HepG2 (cell line): ENCODE measurements around the gene DNAL4. TPM values are rescaled to one million over a fixed set of nuclear protein-coding genes. Genes with fewer than 3 reads are reported as not detected.

Experiments used
- ATAD3A ChIP-seq: sonication (generic); formaldehyde crosslinking; IDR thresholded peaks from 2 replicates; pipeline ENCODE4 v1.4.0; 2020; ENCODE audit warnings: missing genetic modification reagents
- BCL3 ChIP-seq: sonication (generic); formaldehyde crosslinking; IDR thresholded peaks from 2 replicates; pipeline ENCODE4 v1.5.1; 2020; ENCODE audit warnings: mild to moderate bottlenecking, missing genetic modification reagents, moderate library complexity
- BORCS8-MEF2B ChIP-seq: sonication (generic); formaldehyde crosslinking; IDR thresholded peaks from 2 replicates; pipeline ENCODE4 v1.8.0; 2022; ENCODE audit warnings: mild to moderate bottlenecking, missing genetic modification reagents
- BRCA1 ChIP-seq: sonication (generic); formaldehyde crosslinking; IDR thresholded peaks from 2 replicates; pipeline ENCODE4 v1.4.0; 2020; ENCODE audit warnings: missing genetic modification reagents
- DMAP1 ChIP-seq: IDR thresholded peaks from 2 replicates; pipeline ENCODE4 v1.6.1; 2016
- ESRRA ChIP-seq: sonication (generic); formaldehyde crosslinking; IDR thresholded peaks from 2 replicates; pipeline ENCODE4 v1.5.1; 2020; ENCODE audit warnings: mild to moderate bottlenecking, low read depth, missing genetic modification reagents
- IRX3 ChIP-seq: sonication (generic); formaldehyde crosslinking; IDR thresholded peaks from 2 replicates; pipeline ENCODE4 v1.8.1; 2023; ENCODE audit warnings: mild to moderate bottlenecking, low read depth, missing genetic modification reagents, borderline replicate concordance
- KDM6A ChIP-seq: IDR thresholded peaks from 2 replicates; pipeline ENCODE4 v1.6.1; 2016; ENCODE audit warnings: low read depth
- NFIB ChIP-seq: sonication (generic); formaldehyde crosslinking; IDR thresholded peaks from 2 replicates; pipeline ENCODE4 v1.9.0; 2021; ENCODE audit warnings: missing genetic modification reagents, mild to moderate bottlenecking, borderline replicate concordance
- RCOR2 ChIP-seq: IDR thresholded peaks from 2 replicates; pipeline ENCODE4 v1.6.1; 2016; ENCODE audit warnings: missing biosample characterization, missing genetic modification reagents
- RNF2 ChIP-seq: fragments of 450-650 bp; conservative IDR thresholded peaks from 2 replicates; pipeline ENCODE4 v1.6.1; 2016; ENCODE audit warnings: low read depth
- ZBTB1 ChIP-seq: sonication (generic); formaldehyde crosslinking; IDR thresholded peaks from 2 replicates; pipeline ENCODE4 v1.4.0; 2020; ENCODE audit warnings: missing genetic modification reagents, borderline replicate concordance
- ZFP36L2 ChIP-seq: sonication (generic); formaldehyde crosslinking; IDR thresholded peaks from 2 replicates; pipeline ENCODE4 v1.4.0; 2020; ENCODE audit warnings: missing genetic modification reagents
- ZNF460 ChIP-seq: sonication (generic); formaldehyde crosslinking; IDR thresholded peaks from 2 replicates; pipeline ENCODE4 v1.5.1; 2020; ENCODE audit warnings: missing genetic modification reagents, mild to moderate bottlenecking, borderline replicate concordance
- ZNF614 ChIP-seq: IDR thresholded peaks from 2 replicates; pipeline ENCODE4 v1.6.1; 2018; ENCODE audit warnings: missing biosample characterization, missing genetic modification reagents, inconsistent platforms, borderline replicate concordance
- ZNF691 ChIP-seq: sonication (generic); formaldehyde crosslinking; IDR thresholded peaks from 2 replicates; pipeline ENCODE4 v1.4.0; 2020; ENCODE audit warnings: missing genetic modification reagents, low read depth, mild to moderate bottlenecking, borderline replicate concordance
- ZNF784 ChIP-seq: sonication (generic); formaldehyde crosslinking; IDR thresholded peaks from 2 replicates; pipeline ENCODE4 v1.5.1; 2020; ENCODE audit warnings: missing genetic modification reagents, mild to moderate bottlenecking, borderline replicate concordance
- ZNF878 ChIP-seq: sonication (generic); formaldehyde crosslinking; IDR thresholded peaks from 2 replicates; pipeline ENCODE4 v1.8.1; 2023; ENCODE audit warnings: mild to moderate bottlenecking, missing genetic modification reagents, moderate library complexity
- polyA plus RNA-seq, 8 experiments: library from polyadenylated mRNA; depleted of rRNA in 3 of 8; stranded (reverse) in 7 of 8; unstranded in 1 of 8; fragments of >200 nt; fragmentation: Illumina TruSeq in 4 of 8; extraction: Trizol in 4 of 8; gene quantifications; 2 replicates each; pipeline versions ENCODE4 v1.2.1 to v1.2.3, GENCODE V29; 2011 to 2016; ENCODE audit warnings: low read depth in 4 of 8, missing spikeins in 1 of 8, mixed read lengths in 1 of 8; ENCODE audit not compliant: insufficient read depth in 1 of 8
- total RNA-seq, 5 experiments: library from RNA; depleted of rRNA; stranded (reverse); fragments of >200 nt; fragmentation: Illumina TruSeq; extraction: Trizol; gene quantifications; 2 replicates each; pipeline ENCODE4 v1.2.3, GENCODE V29; 2016; ENCODE audit warnings: low read depth in 1 of 5

The DNAL4 gene
- total and polyA plus RNA-seq, 2 of the 13 experiments (the other 11 are each of a cell fraction or from before 2014, with no cell fraction given): 8.0 to 10.7 TPM

- TF ChIP-seq ZBTB1 (CRISPR knock-in tag) (no peak), RCOR2 (no peak), ZNF460 (CRISPR knock-in tag) (no peak), ZNF614 (no peak), RNF2 (no peak), DMAP1 (peak; percentile 59; the same call in 1 of the 2 replicates), ZNF878 (CRISPR knock-in tag) (no peak), NFIB (no peak), BCL3 (CRISPR knock-in tag) (peak; percentile 64; the same call in 1 of the 2 replicates), ESRRA (CRISPR knock-in tag) (peak; percentile 55; the same call in 1 of the 2 replicates), IRX3 (CRISPR knock-in tag) (0 out of 2 replicates have a peak, but pooled peaks have one; percentile 21), ZNF691 (CRISPR knock-in tag) (peak; percentile 78), KDM6A (CRISPR knock-in tag) (0 out of 2 replicates have a peak, but pooled peaks have one; percentile 14), ATAD3A (CRISPR knock-in tag) (no peak), BRCA1 (CRISPR knock-in tag) (no peak), ZNF784 (CRISPR knock-in tag) (peak; percentile 72; the same call in 1 of the 2 replicates), ZFP36L2 (CRISPR knock-in tag) (no peak), BORCS8-MEF2B (CRISPR knock-in tag) (peak; percentile 83)
- TF ChIP-seq, all 625 proteins: peak for 260
Measured at GRCh38 chr22:38755155-38755910, 38.6 kb downstream of the DNAL4 start (continued).
